HG02678 (cell line): ENCODE measurements around the gene SLC12A3.
"Not testable (repeated sequence)": the region's sequence is repeated elsewhere in the genome, so short reads cannot be mapped to it uniquely, and the experiment has no call there.

ENCODE experiments used
- ATAC-seq: cut with Tn5 transposase; IDR thresholded peaks from one replicate; pipeline ENCODE4 v1.9.1; 2021; ENCODE audit warnings: mild to moderate bottlenecking, moderate library complexity; ENCODE audit not compliant: unreplicated experiment

Gene SLC12A3

GRCh38 chr16:56915336-56916119, 50.5 kb downstream of the SLC12A3 start:
- ATAC-seq: no peak

- peak; percentile 76 for ATAC-seq
Observed at GRCh38 chr16:56916571-56917403, 51.8 kb downstream of the SLC12A3 start.

- ATAC-seq: no peak
Observed at GRCh38 chr16:56918467-56919012, 53.5 kb downstream of the SLC12A3 start.

GRCh38 chr16:56919099-56919800, 54.2 kb downstream of the SLC12A3 start:
- no peak for ATAC-seq

- ATAC-seq: no peak
Observed at GRCh38 chr16:56921571-56921970, 56.6 kb downstream of the SLC12A3 start.

- no peak for ATAC-seq
Observed at GRCh38 chr16:56923481-56924091, 58.6 kb downstream of the SLC12A3 start.

GRCh38 chr16:56927471-56927870, 62.5 kb downstream of the SLC12A3 start:
- ATAC-seq: no peak

GRCh38 chr16:56929639-56930038, 64.6 kb downstream of the SLC12A3 start:
- no peak for ATAC-seq

GRCh38 chr16:56930486-56931270, 65.7 kb downstream of the SLC12A3 start:
- ATAC-seq: no peak

GRCh38 chr16:56931271-56931891, 66.4 kb downstream of the SLC12A3 start:
- ATAC-seq: peak; percentile 38

GRCh38 chr16:56931892-56932720, 67.1 kb downstream of the SLC12A3 start, which contains the start of gene HERPUD1:
Gene HERPUD1, plus strand, starts transcription at chr16:56932142. Its CDS starts 103 bp downstream, at chr16:56932245.
- ATAC-seq: peak; percentile 87

GRCh38 chr16:56932721-56933619, 68.0 kb downstream of the SLC12A3 start:
- no peak for ATAC-seq

- ATAC-seq: no peak
Observed at GRCh38 chr16:56933828-56934598, 69.0 kb downstream of the SLC12A3 start.

GRCh38 chr16:56934599-56935145, 69.7 kb downstream of the SLC12A3 start:
- not testable (repeated sequence) for ATAC-seq

- ATAC-seq: no peak
Observed at GRCh38 chr16:56935201-56935600, 70.2 kb downstream of the SLC12A3 start.

GRCh38 chr16:56936491-56936890, 71.5 kb downstream of the SLC12A3 start:
- no peak for ATAC-seq
